CMK (cell line): Measurements from ENCODE around the gene A1BG.
A peak's percentile ranks its signal among the peaks of the same experiment; 100 is the strongest.
"Not testable (repeated sequence)": the region's sequence is repeated elsewhere in the genome, so short reads cannot be mapped to it uniquely, and the experiment has no call there.

ENCODE experiments used
- DNase-seq: peaks from one replicate; pipeline ENCODE4 v3.0.0-alpha.2; 2010; ENCODE audit warnings: low read depth

Gene A1BG

GRCh38 chr19:58356766-58357480 lies 3.6 kb upstream of the A1BG start:
- DNase-seq, result no peak

GRCh38 chr19:58355908-58356765 lies 2.8 kb upstream of the A1BG start:
- DNase-seq, result no peak

- DNase-seq, result no peak
These were observed 2.0 kb upstream of the A1BG start for GRCh38 chr19:58355215-58355796.

- no peak for DNase-seq
These were observed 1.3 kb upstream of the A1BG start for GRCh38 chr19:58354478-58355030.

GRCh38 chr19:58353717-58354477 lies 605 bp upstream of the A1BG start:
- no peak for DNase-seq

GRCh38 chr19:58351990-58352755 lies 1.1 kb downstream of the A1BG start:
- DNase-seq, result no peak

- DNase-seq, result no peak
These were observed 1.8 kb downstream of the A1BG start for GRCh38 chr19:58351558-58351878.

GRCh38 chr19:58350871-58351557 lies 2.3 kb downstream of the A1BG start:
- no peak for DNase-seq

GRCh38 chr19:58350001-58350861 lies 3.1 kb downstream of the A1BG start:
- DNase-seq, result no peak

GRCh38 chr19:58349590-58349989 lies 3.7 kb downstream of the A1BG start:
- no peak for DNase-seq

GRCh38 chr19:58348080-58348479 lies 5.2 kb downstream of the A1BG start:
- not testable (repeated sequence) for DNase-seq

- peak; percentile 66 for DNase-seq
These were observed 6.0 kb downstream of the A1BG start for GRCh38 chr19:58346961-58347929.

- DNase-seq, result no peak
These were observed 7.7 kb downstream of the A1BG start for GRCh38 chr19:58345558-58345957.

- DNase-seq, result no peak
These were observed 14.3 kb downstream of the A1BG start for GRCh38 chr19:58338825-58339558.

- DNase-seq, result no peak
These were observed 15.0 kb downstream of the A1BG start for GRCh38 chr19:58338336-58338735.

GRCh38 chr19:58336820-58337219 lies 16.5 kb downstream of the A1BG start:
- DNase-seq, result no peak

- DNase-seq, result no peak
These were observed 17.1 kb downstream of the A1BG start for GRCh38 chr19:58336216-58336615.

- no peak for DNase-seq
These were observed 17.7 kb downstream of the A1BG start for GRCh38 chr19:58335630-58336029.
